Cardiac muscle cell (in vitro differentiated cells and primary cell): ENCODE results near the gene FAM204A. TPM values are rescaled to one million over a fixed set of nuclear protein-coding genes. Genes with fewer than 3 reads are reported as not detected.

Experiments used
- DNase-seq, 2 donors: peaks; one replicate each; pipeline versions ENCODE4 v3.0.0 to v3.0.0-alpha.2; 2010 to 2017; ENCODE audit warnings: low read depth in 1 of 2, low spot score in 1 of 2
- H3K27ac ChIP-seq: fragments of 200-600 bp; sonication (generic); 2 replicates; pipeline ENCODE4 v1.5.1; 2016
- H3K27me3 ChIP-seq: fragments of 200-600 bp; sonication (generic); 2 replicates; pipeline ENCODE4 v1.6.0; 2016; ENCODE audit warnings: control low read depth
- H3K36me3 ChIP-seq: fragments of 200-600 bp; sonication (generic); 2 replicates; pipeline ENCODE4 v1.5.1; 2016; ENCODE audit warnings: control low read depth
- H3K4me1 ChIP-seq: fragments of 200-600 bp; sonication (generic); 2 replicates; pipeline ENCODE4 v1.8.1; 2017; ENCODE audit warnings: low read depth, mild to moderate bottlenecking, mixed run types
- H3K4me3 ChIP-seq: fragments of 200-600 bp; sonication (generic); 2 replicates; pipeline ENCODE4 v1.5.1; 2016; ENCODE audit warnings: mild to moderate bottlenecking
- H3K9me3 ChIP-seq: fragments of 200-600 bp; sonication (generic); 2 replicates; pipeline ENCODE4 v1.5.1; 2017; ENCODE audit warnings: low read depth, mild to moderate bottlenecking, control low read depth
- CTCF ChIP-seq: IDR thresholded peaks from 2 replicates; pipeline ENCODE4 v1.5.1; 2012; ENCODE audit warnings: low read depth, mild to moderate bottlenecking, low read length
- polyA plus RNA-seq: library from polyadenylated mRNA; unstranded; fragments of >200 nt; fragmentation: Nextera tagmentation; extraction: Ambion mirVana; gene quantifications from 2 replicates; pipeline ENCODE4 v1.2.1, GENCODE V29; 2016
- total RNA-seq: library from RNA; depleted of rRNA; stranded (reverse); fragments of >200 nt; gene quantifications from 2 replicates; pipeline ENCODE4 v1.2.3, GENCODE V29; 2016

Gene FAM204A
- total and polyA plus RNA-seq, 2 experiments from 2014 or later = 39.5 to 49.5 TPM

DNA sequence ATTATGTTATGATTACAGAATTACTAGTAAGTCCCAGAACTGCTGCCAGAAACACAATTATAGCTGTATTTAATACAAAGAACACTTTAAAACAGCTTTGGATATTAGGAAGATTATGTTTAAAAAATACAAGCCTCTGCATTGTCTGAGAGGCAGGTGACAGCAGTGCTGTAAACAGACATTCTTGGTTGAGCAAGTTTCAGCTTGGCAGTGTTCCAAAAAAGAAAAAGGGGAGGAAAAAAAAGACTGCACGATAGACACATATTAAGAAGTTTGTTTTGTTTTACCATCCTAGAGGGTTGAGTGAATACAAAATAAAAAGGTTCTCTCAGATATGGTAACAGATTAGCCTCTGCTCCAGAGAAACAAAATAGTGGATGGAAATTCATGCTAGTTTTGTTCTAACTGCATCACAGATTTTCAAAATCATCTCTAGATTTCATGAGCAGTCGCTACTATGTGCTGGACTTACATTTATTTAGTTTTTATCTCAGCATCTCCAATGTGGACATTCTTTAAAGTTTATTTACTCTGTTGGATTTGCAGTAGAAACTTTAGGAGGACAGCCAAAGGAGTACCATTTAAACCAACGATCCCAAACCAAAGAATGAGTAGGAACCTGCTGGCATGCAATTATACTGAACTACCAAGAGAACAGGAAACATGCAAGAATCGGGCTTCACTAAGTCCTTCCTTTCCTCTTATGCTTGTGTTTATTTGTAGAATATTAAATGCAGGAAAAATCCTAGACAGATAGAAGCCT is 9.0 kb downstream of the FAM204A start:
- Histone ChIP-seq H3K27me3 (no peaks in the 10 kb centered on the region), H3K9me3 (no peaks in the 10 kb centered on the region), H3K4me1 (no peaks in the 10 kb centered on the region), H3K27ac (no peak overlapping the region), H3K4me3 (no peak overlapping the region), H3K36me3 (peaks cover 54% of the 10 kb centered on the region)
- DNase-seq = peak in 1 of 2 donors; percentile 38
- no peak for TF ChIP-seq CTCF

- Histone ChIP-seq H3K36me3 (peaks cover 63% of the 10 kb centered on the region), H3K27me3 (no peaks in the 10 kb centered on the region), H3K4me1 (no peaks in the 10 kb centered on the region), H3K9me3 (no peaks in the 10 kb centered on the region), H3K4me3 (no peak overlapping the region), H3K27ac (no peak overlapping the region)
- TF ChIP-seq CTCF = no peak
- no peak for DNase-seq
Observed at GRCh38 chr10:118332236-118332635, 9.9 kb downstream of the FAM204A start.

DNA sequence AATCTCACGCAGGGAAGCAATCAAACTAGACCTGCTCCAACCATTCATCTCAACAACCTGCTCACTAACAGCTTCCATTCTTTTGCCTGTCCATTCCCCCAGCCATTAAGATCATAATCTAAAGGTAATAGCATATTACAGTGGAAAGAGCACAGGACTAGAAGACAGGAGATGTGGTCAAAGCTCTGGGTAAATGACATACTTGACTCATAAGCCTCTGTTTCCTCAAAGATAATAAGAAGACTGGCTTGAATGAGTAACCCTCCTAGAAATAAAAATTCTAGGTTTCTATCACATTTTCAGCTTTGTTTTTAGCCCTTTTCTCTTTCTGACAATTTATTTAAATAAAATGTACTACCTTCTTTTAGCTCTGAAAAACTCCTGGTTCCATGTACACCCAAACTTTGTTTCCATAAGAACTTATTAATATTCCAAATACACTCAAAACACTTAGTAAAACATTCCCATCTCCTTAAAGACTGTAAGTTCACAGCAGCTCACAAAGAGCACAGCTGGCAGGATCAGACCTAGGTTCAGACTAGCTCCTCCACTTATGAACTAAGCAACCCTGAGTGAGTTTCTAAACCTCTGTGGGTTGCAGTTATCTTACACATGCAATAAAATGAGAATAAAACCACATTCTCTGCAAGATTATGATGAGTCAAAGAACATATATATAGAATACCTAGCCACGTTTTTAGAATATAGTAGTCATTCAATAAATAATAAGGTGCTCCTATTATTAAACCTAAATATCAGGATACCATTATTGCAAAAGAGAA is 11.6 kb downstream of the FAM204A start:
- Histone ChIP-seq H3K36me3 (peaks cover 66% of the 10 kb centered on the region), H3K4me3 (no peak overlapping the region), H3K27me3 (no peaks in the 10 kb centered on the region), H3K27ac (no peak overlapping the region), H3K9me3 (no peaks in the 10 kb centered on the region), H3K4me1 (no peaks in the 10 kb centered on the region)
- TF ChIP-seq CTCF = no peak
- DNase-seq = no peak

DNA sequence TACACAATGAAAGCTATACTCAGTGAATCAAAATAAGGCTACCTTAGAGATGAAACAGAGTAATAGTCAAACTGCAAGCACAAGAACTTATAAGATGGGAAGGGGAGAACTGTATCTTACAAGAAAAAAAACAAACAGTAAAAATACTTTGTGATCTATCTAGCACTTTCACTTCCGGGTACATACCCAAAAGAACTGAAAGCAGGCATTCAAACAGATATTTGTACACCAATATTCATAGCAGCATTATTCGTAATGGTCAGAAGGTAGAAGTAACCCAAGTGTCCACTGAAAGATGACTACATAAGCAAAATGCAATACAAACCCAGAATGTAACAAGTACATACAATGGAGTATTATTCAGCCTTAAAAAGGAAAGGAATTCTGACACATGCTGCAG is 18.0 kb downstream of the FAM204A start:
- Histone ChIP-seq H3K4me1 (no peaks in the 10 kb centered on the region), H3K27me3 (no peaks in the 10 kb centered on the region), H3K27ac (no peak overlapping the region), H3K9me3 (no peaks in the 10 kb centered on the region), H3K36me3 (peaks cover 35% of the 10 kb centered on the region), H3K4me3 (no peak overlapping the region)
- no peak for DNase-seq
- no peak for TF ChIP-seq CTCF

DNA sequence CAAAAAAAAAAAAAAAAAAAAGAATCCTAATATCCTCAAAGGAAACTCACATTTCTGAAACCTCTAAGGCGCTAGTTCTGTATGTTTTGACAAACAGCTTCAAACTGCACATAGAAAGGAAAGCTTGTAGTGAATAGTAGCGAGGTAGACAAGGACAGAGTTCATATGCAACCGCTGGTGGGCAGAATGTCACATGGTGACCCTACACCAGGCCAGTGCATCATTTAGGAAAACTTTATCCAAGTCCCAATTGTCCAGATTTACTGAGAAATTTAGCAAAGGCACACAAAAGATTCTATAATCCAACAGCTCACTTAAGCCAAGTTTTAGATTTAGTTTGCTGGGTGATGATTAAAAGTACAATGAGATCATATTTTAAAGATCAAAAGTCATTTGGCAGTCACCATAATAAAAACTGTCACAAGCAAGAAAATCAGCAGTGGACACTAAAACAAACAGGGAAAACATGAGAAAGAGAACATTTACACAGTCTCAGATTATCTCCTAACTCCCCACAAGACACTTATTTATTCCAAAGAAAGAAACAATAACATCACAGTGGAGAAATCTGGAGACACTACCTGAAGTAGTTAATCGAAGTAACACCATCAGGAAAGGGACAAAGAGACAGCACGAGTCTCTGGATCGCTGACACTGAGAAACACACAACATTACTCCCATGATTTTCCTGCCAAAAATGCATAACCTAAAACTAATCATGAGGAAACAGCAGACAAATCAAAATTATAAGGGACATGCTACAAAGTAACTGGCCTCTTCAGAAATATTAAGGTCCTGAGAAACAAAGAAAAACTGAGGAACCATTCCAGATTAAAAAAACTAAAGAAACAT is 20.2 kb downstream of the FAM204A start:
- Histone ChIP-seq H3K36me3 (peaks cover 21% of the 10 kb centered on the region), H3K27ac (no peak overlapping the region), H3K9me3 (no peaks in the 10 kb centered on the region), H3K4me3 (no peak overlapping the region), H3K27me3 (no peaks in the 10 kb centered on the region), H3K4me1 (no peaks in the 10 kb centered on the region)
- no peak for TF ChIP-seq CTCF
- DNase-seq = no peak
